Measurements from ENCODE around the gene BTBD2.

- TF ChIP-seq CTCF (IDR thresholded peaks at IDR 0.05): no peak
- TF ChIP-seq POLR2A (IDR thresholded peaks at IDR 0.05): no peak
Measured at GRCh38 chr19:1953037-1953436, 62.5 kb downstream of the BTBD2 start.

Measured in adrenal gland (tissue), 5 donors.